H1 (cell line): ENCODE results near the gene ACTN4.

Experiments used
- ASH2L ChIP-seq: fragments of 200-600, 300-600 bp; sonication (generic); IDR thresholded peaks from one replicate; pipeline ENCODE4 v1.7.1; 2017; ENCODE audit warnings: low read length
- CBX5 ChIP-seq: fragments of 300-800, 300-1000 bp; sonication (generic); IDR thresholded peaks from 2 replicates; pipeline ENCODE4 v1.7.1; 2016; ENCODE audit warnings: antibody characterized with exemption, low read length, low read depth
- CEBPB ChIP-seq: IDR thresholded peaks from 2 replicates; pipeline ENCODE4 v1.6.1; 2012; ENCODE audit warnings: low read depth, low read length
- EP300 ChIP-seq, 2 experiments: IDR thresholded peaks; 1 replicate in 1 of 2; 2 replicates in 1 of 2; pipeline ENCODE4 v1.6.1; 2011 to 2012; ENCODE audit warnings: low read depth in 2 of 2, low read length in 2 of 2, mild to moderate bottlenecking in 2 of 2, borderline replicate concordance in 1 of 2, inconsistent platforms in 1 of 2, moderate library complexity in 1 of 2
- EZH2 ChIP-seq: fragments of 200-600 bp; sonication (generic); IDR thresholded peaks from 2 replicates; pipeline ENCODE4 v1.7.1; 2012; ENCODE audit warnings: low read depth, mild to moderate bottlenecking, moderate library complexity, low read length, inconsistent platforms; ENCODE audit not compliant: severe bottlenecking
- JUN ChIP-seq: IDR thresholded peaks from 2 replicates; pipeline ENCODE4 v1.6.1; 2011; ENCODE audit warnings: low read depth, mild to moderate bottlenecking, improper control_type of control experiment, low read length
- MAFK ChIP-seq: IDR thresholded peaks from 2 replicates; pipeline ENCODE4 v1.6.1; 2012; ENCODE audit warnings: low read depth, mild to moderate bottlenecking, improper control_type of control experiment, low read length
- POLR2A ChIP-seq, 2 experiments: IDR thresholded peaks; 1 replicate in 1 of 2; 2 replicates in 1 of 2; pipeline ENCODE4 v1.6.1; 2011; ENCODE audit warnings: low read depth in 2 of 2, low read length in 2 of 2, mild to moderate bottlenecking in 2 of 2; ENCODE audit errors: control extremely low read depth in 1 of 2
- POLR2AphosphoS5 ChIP-seq: IDR thresholded peaks from 2 replicates; pipeline ENCODE4 v1.6.1; 2011; ENCODE audit warnings: low read depth, low read length
- SP1 ChIP-seq: IDR thresholded peaks from 2 replicates; pipeline ENCODE4 v1.6.1; 2011; ENCODE audit warnings: low read depth, low read length
- USF2 ChIP-seq: IDR thresholded peaks from 2 replicates; pipeline ENCODE4 v1.6.1; 2011; ENCODE audit warnings: low read length, improper control_type of control experiment
- ZNF274 ChIP-seq: IDR thresholded peaks from 2 replicates; pipeline ENCODE4 v1.7.0; 2012; ENCODE audit warnings: low read length, borderline replicate concordance; ENCODE audit errors: extremely low read depth
- TF ChIP-seq, protein P1 (sequence below), 3 experiments: IDR thresholded peaks; 1 replicate in 2 of 3; 2 replicates in 1 of 3; pipeline versions ENCODE4 v1.5.1 to v1.6.1; 2011; ENCODE audit warnings: low read length in 3 of 3, mild to moderate bottlenecking in 3 of 3, inconsistent platforms in 2 of 3, low read depth in 1 of 3, moderate library complexity in 1 of 3; ENCODE audit not compliant: insufficient read depth in 1 of 3; ENCODE audit errors: control extremely low read depth in 1 of 3

DNA sequence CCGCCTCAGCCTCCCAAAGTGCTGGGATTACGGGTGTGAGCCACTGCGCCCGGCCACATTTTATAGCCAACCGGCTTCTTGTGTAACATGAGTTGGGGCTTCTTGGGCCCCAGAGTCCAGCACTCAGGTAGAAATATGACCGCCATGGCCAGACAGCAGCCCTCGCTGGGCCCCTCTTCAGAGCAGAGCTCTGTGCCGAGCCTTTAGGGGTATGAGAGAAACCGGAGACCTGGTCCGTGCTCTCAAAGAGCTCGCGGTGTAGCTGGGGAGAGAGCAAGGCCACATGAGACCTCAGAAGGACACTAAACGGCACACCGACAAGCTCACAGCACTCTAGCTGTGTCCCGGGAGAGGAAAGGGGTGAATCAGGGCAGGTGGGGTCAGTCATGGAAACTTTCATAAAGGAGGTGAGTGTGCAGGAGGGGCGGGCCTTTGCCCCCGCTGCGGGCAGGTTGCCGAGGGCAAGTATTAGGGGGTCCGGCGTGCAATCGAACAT, 15.8 kb downstream of the ACTN4 start:
- TF ChIP-seq, protein P1, sequence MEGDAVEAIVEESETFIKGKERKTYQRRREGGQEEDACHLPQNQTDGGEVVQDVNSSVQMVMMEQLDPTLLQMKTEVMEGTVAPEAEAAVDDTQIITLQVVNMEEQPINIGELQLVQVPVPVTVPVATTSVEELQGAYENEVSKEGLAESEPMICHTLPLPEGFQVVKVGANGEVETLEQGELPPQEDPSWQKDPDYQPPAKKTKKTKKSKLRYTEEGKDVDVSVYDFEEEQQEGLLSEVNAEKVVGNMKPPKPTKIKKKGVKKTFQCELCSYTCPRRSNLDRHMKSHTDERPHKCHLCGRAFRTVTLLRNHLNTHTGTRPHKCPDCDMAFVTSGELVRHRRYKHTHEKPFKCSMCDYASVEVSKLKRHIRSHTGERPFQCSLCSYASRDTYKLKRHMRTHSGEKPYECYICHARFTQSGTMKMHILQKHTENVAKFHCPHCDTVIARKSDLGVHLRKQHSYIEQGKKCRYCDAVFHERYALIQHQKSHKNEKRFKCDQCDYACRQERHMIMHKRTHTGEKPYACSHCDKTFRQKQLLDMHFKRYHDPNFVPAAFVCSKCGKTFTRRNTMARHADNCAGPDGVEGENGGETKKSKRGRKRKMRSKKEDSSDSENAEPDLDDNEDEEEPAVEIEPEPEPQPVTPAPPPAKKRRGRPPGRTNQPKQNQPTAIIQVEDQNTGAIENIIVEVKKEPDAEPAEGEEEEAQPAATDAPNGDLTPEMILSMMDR (IDR thresholded peaks at IDR 0.05; ENCODE audit: control extremely low read depth in 1 of 3, insufficient read depth in 1 of 3, low read depth in 1 of 3, low read length in 3 of 3): no peak
- no peak for TF ChIP-seq JUN
- no peak for TF ChIP-seq ZNF274
- no peak for TF ChIP-seq ASH2L
- no peak for TF ChIP-seq MAFK
- no peak for TF ChIP-seq SP1
- no peak for TF ChIP-seq EP300 (IDR thresholded peaks at IDR 0.05; ENCODE audit: borderline replicate concordance in 1 of 2, low read depth in 2 of 2, low read length in 2 of 2)
- TF ChIP-seq USF2: no peak
- TF ChIP-seq CBX5: no peak
- no peak for TF ChIP-seq EZH2
- TF ChIP-seq POLR2A (IDR thresholded peaks at IDR 0.05; ENCODE audit: control extremely low read depth in 1 of 2, low read depth in 2 of 2, low read length in 2 of 2): no peak
- TF ChIP-seq CEBPB: no peak
- no peak for TF ChIP-seq POLR2AphosphoS5
